Activated CD4-positive, alpha-beta T cell treated with anti-CD3 and anti-CD28 coated beads, Interleukin-2, amount 50 U/mL, for 16 hours (primary cell): Measurements from ENCODE around the gene MYO5A.
"Not testable (repeated sequence)": the region's sequence is repeated elsewhere in the genome, so short reads cannot be mapped to it uniquely, and the experiment has no call there.

ENCODE experiments used
- DNase-seq: peaks from one replicate; pipeline ENCODE4 v3.0.0-alpha.2; 2020

Gene MYO5A

DNA sequence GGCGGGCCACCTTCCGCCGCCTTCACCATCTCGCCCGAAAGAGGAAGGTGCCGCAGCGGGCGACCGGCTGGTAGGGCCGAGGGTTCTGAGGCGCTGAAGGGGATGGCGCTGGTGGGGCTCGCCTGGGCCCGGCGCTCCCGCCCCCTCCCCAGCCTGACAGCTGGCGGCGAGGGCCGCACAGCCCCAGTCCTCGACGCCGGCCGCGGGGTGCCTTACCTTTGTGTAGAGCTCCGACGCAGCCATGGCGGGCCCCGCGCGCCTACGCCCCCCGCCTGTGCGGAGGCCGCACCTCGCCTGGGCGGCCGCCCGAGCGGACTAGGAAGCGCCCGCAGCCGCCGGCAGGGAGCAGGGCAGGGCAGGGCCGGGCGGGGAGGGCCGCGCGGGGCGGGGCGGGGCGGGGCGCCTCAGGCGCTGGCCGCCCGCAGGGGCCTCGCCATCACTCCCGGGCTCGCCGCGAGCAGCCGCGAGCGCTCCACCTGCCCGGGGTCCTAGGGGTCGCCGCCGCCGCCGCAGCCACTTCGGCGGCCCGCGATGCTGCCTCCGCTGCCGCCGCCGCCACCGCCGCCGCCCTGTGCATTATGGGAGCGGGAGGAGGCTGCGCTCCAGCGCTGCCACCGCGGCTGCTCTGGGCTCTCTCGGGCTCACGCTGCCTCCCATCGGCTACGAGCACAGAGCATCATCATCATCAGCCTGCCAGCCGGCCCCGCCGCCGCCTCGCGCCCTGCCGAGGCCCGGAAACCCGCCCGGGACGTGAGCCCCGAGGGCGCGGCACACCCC is at the start of gene MYO5A:
TSS of gene MYO5A (minus strand) at position 317 of the 777 bp plus-strand sequence. CDS start at position 243, 74 bp downstream.
- peak; percentile 82 for DNase-seq

DNA sequence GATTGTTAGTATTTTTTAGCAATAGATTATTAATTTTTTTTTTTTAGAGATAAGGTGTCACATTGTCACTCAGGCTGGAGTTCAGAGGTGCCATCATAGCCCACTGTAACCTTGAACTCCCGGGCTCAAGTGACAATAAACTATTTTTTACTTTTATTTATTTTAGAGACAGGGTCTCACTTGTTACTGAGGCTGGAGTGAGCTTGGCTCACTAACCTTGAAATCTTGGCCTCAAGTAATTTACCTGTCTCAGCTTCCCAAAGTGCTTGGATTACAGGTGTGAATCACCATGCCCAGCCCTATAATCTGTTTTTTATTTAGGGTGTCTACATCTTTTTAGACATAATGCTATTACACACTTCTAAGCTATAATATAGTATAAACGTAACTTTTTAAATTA is 48.0 kb upstream of the MYO5A start:
- DNase-seq, result no peak

DNA sequence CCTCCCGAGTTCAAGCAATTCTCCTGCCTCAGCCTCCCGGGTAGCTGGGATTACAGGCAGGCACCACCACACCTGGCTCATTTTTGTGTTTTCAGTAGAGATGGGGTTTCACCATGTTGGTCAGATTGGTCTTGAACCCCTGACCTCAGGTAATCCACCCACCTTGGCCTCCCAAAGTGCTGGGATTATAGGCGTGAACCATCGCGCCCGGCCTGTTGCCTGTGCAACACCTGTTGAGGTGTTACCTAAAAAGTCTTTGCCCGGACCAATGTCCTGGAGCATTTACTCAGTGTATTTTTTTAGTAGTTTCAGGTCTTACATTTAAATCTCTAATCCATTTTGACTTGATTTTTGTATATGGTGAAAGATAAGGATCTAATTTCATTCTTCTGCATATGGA is 46.9 kb upstream of the MYO5A start:
- DNase-seq, result not testable (repeated sequence)

DNA sequence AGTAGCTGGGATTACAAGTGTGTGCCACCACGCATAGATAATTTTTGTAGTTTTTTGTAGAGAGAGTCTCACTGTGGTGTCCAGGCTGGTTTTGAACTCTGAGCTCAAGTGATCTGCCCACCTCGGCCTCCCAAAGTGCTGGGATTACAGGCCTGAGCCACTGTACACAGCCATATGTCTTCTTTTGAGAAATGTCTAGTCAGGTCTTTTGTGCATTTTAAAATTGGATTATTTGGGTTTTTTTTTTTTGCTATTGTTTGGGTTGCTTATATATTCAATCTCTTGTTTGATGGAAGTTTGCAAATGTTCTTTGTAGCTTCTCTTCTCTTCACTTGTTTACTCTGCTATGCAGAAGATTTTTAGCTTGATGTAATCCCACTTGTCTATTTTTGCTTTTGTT is 46.4 kb upstream of the MYO5A start:
- DNase-seq, result no peak

DNA sequence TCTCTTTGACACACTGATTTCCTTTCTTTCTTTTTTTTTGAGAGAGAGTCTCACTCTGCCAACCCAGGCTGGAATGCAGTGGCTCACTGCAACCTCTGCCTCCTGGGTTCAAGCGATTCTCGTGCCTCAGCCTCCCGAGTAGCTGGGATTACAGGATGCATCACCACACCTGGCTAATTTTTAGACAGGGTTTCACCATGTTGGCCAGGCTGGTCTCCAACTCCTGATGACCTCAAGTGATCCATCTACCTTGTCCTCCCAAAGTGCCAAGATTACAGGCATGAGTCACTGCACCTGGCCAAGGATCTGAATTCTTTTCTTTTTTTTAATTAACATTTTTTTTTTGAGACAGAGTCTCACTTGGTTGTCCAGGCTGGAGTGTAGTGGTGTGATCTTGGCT is 45.9 kb upstream of the MYO5A start:
- DNase-seq, result not testable (repeated sequence)

DNA sequence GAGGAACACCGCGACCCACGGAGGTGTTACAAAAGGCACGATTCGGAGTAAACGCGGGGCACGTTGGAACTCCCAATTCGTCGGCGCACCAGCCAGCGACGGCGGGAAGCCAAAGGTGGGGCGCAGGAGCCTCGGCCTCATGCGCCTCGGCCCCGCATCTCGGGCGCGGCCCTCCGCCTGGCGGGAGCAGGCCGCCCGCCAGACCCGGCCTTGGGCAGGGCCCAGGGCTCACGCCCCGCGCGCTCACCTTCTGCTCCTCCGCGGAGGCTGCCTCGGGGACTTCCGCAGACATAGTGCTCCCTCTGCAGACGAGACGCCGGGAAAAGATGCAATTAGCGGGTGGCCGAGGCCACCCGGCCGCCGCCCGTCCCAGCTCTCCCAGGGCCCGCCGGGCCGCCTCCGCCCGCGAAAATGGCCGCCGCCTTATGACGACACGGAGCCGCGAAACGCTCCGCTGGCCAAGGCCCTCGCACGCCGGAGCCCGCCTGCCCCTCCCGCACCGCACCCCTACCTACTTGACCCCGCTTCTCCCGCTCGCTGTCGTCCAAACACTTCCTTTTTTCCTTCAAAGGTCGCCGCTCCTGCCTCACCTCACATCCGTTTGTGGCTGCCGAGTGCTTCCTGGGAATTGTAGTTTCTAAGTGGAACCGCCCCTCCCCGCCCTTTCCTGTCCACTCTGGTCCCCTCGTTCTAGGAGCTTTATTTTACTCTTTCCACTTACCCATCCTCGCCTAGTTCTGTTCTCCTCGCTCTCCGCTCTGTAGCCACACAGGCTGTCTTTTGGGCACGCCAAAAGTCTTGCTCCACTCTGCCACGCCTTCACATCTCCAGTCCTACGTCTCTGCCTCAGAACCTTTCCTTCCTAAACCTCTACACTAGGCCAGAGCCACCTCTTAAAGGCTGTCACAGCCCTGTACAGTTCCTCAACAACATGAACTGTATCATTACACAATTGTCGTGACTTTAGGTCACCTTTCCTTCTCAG is 40.2 kb upstream of the MYO5A start, which contains the start of gene ARPP19:
TSS of gene ARPP19 (minus strand) at position 430 of the 985 bp plus-strand sequence. CDS start at position 292, 138 bp downstream.
- peak; percentile 92 for DNase-seq

DNA sequence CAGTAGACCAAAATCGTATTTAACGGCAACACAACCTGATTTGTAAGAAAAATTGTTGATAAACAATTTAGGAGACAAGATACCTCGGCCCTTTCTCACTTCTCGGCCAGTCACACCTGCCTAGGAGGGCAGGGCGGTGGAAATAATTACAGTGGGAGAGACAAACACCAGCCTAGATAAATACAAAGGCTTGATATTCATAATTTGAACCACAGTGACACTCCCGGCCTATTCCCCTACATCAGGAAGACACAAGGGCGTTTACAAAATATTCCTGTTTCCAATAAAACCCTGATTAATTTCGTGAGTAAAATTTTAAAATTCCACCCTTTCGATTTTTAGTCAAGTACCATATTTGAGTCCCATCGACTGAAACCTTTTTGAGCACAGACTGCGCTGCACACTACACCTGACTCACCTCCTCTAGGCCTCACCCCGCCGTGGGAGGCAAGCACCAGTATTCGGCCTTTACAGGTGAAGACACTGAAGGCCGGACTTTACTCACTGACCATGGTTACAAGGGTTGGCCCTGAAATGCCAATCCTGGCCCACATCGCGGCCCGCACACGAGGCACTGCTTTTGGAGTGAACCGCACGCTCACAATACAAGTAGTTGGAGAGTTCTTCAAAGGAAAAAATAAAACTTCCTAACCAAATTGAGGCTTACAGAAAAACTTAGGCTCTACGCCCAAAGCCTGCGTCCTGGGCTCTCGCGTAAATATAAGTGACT is 39.4 kb upstream of the MYO5A start:
- DNase-seq, result peak; percentile 34

DNA sequence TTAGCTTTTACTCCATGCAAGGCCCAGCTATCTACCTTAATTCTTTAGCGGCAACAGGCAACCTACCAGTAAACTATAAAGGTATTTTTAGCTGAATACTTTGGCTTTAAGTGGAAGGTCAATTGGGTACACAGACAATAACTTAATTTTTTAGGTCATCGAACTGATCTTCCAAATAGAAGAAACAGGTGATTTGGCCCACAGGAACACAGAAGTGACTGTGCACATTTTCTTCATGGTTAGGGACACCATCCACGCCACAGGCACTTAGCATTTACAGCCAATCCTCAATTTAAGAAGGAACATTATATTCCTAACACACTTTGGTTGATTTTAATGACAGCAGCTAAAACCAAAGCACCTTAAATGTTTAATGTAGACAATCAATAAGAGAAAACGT is 38.2 kb upstream of the MYO5A start:
- DNase-seq, result no peak

DNA sequence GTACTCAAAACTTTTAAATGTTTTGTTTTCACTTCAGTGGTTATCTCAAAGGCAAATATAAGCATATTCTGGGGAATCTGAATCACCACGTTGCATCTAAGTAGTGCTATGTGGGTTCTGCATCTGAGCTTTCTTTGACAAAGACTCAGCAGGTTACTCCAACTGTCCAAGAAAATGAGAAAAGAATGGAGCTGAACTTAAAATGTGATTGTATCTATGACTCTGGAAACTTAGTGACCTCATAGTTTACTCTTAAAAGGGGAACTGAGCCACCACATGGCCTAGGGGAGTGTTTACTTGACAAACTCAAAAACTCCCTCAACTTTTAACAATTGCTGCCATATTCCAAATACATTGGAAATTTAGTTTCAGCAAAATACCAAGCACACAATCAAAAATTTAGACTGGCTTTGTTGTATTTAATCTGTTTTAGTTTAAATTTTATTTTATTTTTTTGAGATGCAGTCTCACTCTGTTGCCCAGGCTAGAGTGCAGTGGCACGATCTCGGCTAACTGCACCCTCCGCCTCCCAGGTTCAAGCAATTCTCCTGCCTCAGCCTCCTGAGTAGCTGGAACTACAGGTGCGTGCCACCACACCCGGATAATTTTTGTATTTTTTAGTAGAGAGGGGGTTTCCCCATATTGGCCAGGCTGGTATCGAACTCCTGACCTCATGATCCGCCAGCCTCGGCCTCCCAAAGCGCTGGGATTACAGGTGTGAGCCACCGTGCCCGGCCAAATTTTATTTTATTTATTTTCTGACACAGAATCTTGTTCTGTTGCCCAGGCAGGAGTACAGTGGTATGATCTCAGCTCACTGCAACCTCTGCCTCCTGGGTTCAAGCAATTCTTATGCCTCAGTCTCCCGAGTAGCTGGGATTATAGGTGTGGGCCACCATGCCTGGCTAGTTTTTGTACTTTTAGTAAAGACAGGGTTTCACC is 37.0 kb upstream of the MYO5A start:
- DNase-seq, result peak; percentile 8

DNA sequence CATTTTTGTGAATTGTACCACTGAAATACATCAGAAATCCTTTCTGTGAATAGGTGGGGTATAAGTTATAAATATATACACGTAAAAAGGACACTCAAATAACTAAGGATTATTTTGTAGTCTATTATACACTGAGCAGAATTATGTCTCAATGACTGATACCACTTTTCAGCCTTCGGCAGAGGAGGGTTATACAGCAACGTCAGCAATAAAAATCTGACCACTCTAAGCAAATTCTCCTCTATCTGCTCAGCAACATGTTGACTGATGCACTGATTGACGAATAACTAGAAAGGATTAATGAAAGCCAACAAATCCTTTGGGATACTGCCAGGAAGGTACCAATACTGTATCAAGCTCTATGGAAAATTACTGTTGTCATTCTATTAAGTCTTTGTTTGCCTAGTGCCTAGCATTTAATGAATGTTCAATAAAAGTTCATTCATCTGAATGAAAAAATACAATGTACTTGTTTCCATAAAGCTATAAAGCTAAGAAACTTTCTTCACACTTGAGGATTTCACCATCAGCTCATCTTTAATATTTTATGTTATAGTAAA is 34.9 kb upstream of the MYO5A start:
- DNase-seq, result no peak

DNA sequence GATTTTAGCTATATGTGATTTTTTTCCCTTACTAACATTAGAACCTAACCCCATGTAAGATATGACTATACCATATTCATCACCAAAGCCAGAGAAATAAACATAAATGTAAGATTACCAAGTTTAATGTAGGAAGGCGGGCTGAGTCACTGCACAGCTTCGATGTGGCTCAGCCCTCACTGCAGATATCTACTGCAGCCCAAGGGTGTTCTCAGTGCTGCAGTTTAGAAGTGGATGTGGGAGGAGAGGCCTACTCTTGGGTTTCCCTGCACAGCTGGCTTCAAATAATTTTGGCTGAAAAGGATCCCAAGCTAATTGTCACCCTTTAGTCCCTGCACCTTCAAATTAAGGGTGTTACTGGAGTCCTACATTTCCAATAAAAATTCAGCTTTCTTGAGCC is 30.9 kb upstream of the MYO5A start:
- DNase-seq, result peak; percentile 80

DNA sequence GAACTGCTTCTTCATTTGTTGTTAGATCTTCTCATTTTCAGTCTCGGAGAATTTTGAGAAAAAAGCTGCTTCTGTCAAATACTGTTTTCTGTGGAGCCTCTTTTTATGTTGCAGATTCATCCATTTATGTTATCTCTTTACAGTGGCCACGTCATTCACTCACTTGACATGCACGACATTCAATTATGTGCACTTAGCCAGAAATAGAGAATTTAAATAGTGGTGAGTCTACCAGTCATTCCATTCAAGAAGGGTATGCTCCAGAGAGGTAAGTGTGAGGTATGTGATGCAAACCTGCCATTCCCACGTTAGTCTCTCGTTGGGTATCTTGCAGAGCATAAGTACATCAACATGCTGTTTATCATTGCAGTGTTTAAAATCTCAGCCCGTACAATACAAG is 30.3 kb upstream of the MYO5A start:
- DNase-seq, result peak; percentile 54

DNA sequence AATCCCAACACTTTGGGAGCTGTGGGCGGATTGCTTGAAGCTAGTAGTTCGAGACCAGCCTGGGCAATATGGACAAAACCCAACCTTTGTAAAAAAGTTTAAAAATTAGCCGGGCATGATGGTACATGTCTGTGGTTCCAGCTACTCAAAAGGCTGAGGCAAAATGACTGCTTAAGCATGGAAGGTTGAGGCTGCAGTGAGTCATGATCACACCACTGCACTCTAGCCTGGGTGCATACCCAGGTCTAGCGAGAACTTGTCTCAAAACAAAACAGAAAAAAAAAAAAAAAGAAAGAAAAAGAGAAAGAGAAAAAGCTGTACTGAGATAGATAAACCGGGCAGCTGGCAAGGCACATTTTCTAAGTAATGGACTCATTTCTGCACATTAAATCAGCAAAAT is 29.5 kb upstream of the MYO5A start:
- peak; percentile 90 for DNase-seq

DNA sequence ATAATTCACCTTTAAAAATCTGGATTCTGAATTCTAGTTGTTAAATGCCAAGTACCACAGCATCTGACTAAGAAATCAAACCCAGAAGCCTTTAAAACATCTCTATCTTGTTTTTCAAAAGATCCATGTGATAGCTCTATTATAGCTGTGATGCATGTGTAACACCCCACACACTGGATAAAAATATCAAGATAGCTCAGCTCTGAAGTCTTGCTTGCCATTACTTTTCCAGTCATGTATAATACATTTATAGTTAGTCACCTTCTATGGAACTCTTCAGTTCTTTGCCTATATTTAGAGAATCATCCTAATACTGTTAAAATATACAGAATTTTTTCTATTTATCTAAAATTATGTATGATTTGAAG is 28.6 kb upstream of the MYO5A start:
- no peak for DNase-seq

DNA sequence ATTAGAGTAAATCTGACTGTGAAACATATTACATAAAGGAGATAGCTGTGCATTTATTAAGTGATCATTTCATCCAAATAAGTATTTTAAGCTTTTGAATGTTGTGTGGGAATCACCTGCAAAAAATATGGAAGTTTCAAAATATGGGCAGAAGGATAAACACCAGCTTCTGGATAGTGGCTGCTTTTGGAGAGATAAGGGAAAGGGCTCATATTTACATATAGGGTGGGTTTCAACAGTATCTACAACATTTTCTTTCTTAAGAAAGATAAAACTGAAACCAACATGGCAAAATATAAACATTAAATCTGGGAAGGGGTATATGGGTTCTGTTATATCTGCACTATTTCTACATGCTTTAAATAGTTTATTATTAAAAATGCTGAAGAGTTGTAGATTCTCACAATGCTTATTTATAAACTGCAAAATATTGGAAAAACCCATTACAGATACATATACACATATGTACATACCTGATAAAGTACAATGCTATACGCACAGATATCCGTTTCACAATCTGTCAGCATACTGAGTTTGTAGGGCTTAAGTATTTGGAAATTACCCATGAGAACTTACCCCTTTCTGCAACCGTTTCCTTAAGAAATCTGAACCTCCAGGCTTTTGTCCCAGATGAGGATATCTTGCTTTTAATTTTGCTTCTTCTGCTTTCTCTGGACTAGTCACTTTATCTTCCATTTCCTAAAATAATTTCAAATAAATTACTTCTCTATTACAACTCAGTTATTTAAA is 28.0 kb upstream of the MYO5A start:
- DNase-seq, result no peak

DNA sequence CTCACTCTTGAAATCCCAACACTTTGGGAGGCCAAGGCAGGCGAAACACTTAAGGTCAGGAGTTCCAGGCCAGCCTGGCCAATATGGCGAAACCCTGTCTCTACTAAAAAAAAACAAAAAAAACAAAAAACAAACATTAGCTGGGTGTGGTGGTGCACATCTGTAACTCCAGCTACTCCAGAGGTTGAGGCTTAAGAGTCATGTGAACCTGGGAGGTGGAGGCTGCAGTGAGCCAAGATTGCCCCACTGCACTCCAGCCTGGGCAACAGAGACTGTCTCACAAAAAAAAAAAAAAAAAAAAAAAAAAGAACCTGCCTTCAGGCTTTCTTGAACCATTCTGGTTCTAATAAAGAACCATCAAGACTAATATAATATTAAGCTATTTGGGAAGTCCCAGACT is 23.6 kb upstream of the MYO5A start:
- no peak for DNase-seq

DNA sequence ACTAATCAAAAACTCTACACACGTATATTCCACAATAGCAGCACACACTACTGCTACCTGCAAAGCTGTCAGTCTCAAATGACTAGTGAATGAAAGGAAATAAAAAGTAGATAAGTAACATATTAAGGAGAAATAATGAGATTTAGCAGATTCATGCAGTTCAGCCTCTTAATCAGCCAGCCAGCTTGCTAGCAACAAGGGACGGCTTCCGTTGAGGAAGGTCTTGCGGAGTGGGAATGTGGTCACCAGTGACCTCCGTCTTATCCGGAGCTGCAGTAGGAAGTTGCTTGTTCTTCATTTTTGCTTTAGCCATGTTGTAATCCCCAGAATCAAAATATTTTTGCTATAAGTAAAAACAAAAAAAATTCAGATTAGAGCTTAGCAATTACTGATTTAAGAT is 23.1 kb upstream of the MYO5A start:
- no peak for DNase-seq

DNA sequence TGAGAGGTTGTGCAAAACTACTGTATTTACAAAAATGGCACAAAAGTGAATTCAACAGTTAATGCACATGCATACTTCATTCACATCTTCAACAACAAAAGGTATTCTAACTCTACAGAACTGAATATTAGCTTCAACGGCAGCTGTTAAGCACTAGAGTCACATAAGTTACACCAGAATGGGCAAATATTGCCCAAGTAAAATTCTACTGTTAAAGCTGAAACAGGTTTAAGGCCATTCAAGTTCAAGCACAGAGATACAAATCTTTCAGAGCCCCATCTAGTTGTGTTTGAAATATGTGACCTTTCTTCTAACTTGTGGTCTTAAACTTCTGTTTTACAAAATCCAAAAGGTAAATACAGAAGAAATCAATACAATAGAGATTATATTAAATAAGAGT is 22.5 kb upstream of the MYO5A start:
- DNase-seq, result not testable (repeated sequence)

DNA sequence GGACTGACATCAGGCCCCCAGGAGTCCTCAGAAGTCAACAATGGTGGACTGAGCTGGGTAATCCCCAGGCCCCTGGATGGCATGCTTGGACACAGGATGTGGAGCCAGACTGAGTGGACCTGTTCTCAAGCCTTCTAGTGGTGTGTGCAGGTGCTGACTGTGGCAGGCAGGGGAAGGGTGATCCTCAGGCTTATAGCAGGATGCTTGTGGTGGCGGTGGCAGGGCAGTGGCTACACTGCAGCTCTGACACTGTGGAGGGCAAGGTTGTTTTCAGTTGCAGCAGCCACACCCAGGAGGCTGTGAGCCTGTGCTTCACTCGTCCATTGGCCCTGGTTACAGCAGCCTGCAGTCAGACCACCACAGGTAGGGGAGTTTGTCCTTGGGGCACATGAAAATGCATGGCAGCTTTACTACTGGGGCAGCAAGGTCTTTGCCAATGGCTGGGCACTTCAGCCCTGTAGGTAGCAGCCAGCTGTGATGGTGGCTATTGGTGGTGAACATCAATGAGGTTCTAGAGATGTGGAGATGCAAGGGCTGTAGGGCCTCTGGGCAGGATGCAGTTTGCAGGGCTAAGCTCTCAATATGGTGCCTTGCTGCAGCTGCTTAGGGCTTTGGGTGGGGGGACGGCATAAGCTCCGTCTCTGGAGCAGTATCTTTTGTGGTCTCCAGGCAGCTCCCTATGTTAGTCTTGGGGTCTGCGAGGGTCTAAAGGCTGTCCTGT is 17.5 kb upstream of the MYO5A start:
- DNase-seq, result peak; percentile 25

DNA sequence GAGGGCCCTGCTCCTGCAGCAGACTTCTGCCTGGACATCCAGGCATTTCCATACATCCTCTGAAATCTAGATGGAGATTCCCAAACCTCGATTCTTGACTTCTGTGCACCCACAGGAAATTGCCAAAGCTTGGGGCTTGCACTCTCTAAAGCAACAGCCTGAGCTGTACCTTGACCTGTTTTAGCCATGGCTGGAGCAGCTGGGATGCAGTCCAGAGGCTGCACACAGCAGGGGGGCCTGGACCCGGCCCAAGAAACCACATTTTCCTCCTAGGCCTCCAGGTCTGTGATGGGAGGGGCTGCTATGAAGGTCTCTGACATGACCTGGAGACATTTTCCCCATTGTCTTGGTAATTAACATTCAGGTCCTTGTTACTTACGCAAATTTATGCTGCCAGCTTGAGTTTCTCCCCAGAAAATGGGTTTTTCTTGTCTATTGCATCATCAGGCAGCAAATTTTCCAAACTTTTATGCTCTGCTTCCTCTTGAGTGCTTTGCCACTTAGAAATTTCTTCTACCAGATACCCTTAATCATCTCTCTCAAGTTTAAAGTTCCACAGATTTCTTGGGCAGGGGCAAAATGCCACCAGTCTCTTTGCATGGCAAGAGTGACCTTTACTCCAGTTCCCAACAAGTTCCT is 11.8 kb upstream of the MYO5A start:
- DNase-seq, result no peak
